Esophagus (tissue), 2 donors: ENCODE results near the gene ADIRF. TPM values are rescaled to one million over a fixed set of nuclear protein-coding genes. Genes with fewer than 3 reads are reported as not detected.
"Not testable (repeated sequence)": the region's sequence is repeated elsewhere in the genome, so short reads cannot be mapped to it uniquely, and the experiment has no call there.

Experiments used
- H3K27ac ChIP-seq, 2 donors: one replicate each; pipeline ENCODE4 v1.5.1; 2013; ENCODE audit warnings: low read depth in 2 of 2, mild to moderate bottlenecking in 2 of 2, inconsistent platforms in 1 of 2, low read length in 1 of 2, moderate library complexity in 1 of 2
- H3K27me3 ChIP-seq, 2 donors: one replicate each; pipeline ENCODE4 v1.6.1; 2013; ENCODE audit warnings: low read length in 2 of 2, control low read depth in 1 of 2, mild to moderate bottlenecking in 1 of 2; ENCODE audit not compliant: insufficient read depth in 2 of 2, control insufficient read depth in 1 of 2
- H3K36me3 ChIP-seq, 2 donors: one replicate each; pipeline ENCODE4 v1.6.1; 2013; ENCODE audit warnings: low read length in 1 of 2; ENCODE audit not compliant: control insufficient read depth in 2 of 2, insufficient read depth in 2 of 2
- H3K4me1 ChIP-seq, 2 donors: one replicate each; pipeline ENCODE4 v1.6.1; 2013; ENCODE audit warnings: low read length in 1 of 2; ENCODE audit not compliant: control insufficient read depth in 2 of 2, insufficient read depth in 2 of 2
- H3K4me3 ChIP-seq, 2 donors: one replicate each; pipeline ENCODE4 v1.5.1; 2013; ENCODE audit warnings: low read length in 2 of 2, mild to moderate bottlenecking in 2 of 2, low read depth in 1 of 2, moderate library complexity in 1 of 2
- H3K9me3 ChIP-seq, 2 donors: one replicate each; pipeline ENCODE4 v1.6.1; 2013; ENCODE audit warnings: mild to moderate bottlenecking in 2 of 2, low read depth in 1 of 2, low read length in 1 of 2, moderate library complexity in 1 of 2; ENCODE audit not compliant: control insufficient read depth in 2 of 2, insufficient read depth in 1 of 2
- WGBS, 2 donors: extraction: QIAGEN DNeasy Blood & Tissue Kit; methylation state at CpG; one replicate each; pipeline ENCODE4 v1.1.7; 2013; 5-methylcytosine and 5-hydroxymethylcytosine counted together
- polyA plus RNA-seq, 2 donors: library from polyadenylated mRNA; stranded (reverse); fragments of 200-250 nt; gene quantifications; one replicate each; pipeline ENCODE4 v1.2.3, GENCODE V29; 2013
- donor health status: healthy with polysubstance abuse.
- donor health status: Bipolar disorder and iron deficiency.

ADIRF gene
- polyA plus RNA-seq, 2 donors: 104 to 437 TPM

GRCh38 chr10:86944907-86945306 lies 23.4 kb upstream of the ADIRF start:
- Histone ChIP-seq H3K4me1 (peaks cover 0 to 11% of the 10 kb centered on the region in 2 donors), H3K27me3 (no peaks in the 10 kb centered on the region), H3K27ac (peak overlapping the region in 1 of 2 donors; percentile 7), H3K4me3 (no peak overlapping the region), H3K9me3 (no peaks in the 10 kb centered on the region), H3K36me3 (no peaks in the 10 kb centered on the region)
- WGBS, 2 donors: 88 to 97% methylated on average over 3 of the region's 3 CpGs

- Histone ChIP-seq H3K4me1 (peaks cover 0 to 11% of the 10 kb centered on the region in 2 donors), H3K9me3 (no peaks in the 10 kb centered on the region), H3K27ac (no peak overlapping the region), H3K4me3 (no peak overlapping the region), H3K27me3 (no peaks in the 10 kb centered on the region), H3K36me3 (no peaks in the 10 kb centered on the region)
- 69 to 73% methylated on average over 18 of the region's 18 CpGs for WGBS, 2 donors
Observed at GRCh38 chr10:86945361-86946212, 22.7 kb upstream of the ADIRF start.

DNA sequence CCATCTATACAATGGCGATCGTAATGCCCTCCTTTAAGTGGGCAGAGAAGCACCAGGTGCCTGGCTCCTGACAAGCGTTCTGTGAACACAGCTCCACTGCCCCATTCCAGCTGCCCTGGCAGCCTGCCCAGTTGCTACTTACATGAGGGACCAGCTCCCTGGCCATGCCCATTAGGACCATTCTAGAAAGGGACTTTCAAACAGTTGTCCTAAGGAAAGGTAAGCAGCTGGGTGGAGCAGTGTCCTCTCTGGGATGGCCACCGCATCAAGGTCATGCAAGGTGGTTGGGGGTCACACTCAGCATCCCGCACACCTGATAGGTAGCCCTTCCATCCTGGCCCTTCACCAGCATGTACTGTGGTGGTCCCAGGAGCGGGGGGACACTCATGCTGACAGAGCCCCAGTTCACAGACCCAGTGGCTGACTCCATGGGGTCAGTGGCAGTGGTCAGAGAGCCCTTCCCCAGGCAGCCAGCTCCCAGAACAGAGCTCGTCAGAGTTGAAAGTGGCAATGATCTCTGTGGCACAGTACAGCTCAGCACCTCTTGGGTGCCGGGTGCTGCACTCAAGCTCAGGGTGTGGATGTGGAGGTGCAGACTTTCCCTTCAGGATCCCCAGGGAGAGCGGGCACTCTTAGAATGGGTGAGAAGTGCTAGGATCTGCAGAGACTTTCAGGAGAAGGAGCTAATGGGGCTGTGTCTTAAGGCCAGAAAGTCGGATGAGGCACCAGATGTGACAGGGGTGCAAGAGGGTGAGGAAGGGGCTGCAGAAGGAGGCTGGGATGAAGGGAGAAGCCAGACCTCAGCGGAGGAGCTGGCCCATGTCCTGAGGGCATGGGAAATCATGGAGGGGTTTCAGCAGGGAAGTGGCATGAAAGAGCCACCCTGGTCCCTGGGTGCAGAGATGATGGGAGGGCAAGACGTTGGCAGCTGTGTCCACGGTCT lies 21.8 kb upstream of the ADIRF start:
- no peaks in the 10 kb centered on the region for H3K27me3 ChIP-seq
- WGBS, 2 donors: 79 to 84% methylated on average over 13 of the region's 13 CpGs
- no peak overlapping the region for H3K4me3 ChIP-seq
- no peaks in the 10 kb centered on the region for H3K36me3 ChIP-seq
- no peaks in the 10 kb centered on the region for H3K9me3 ChIP-seq
- H3K27ac ChIP-seq: no peak overlapping the region
- H3K4me1 ChIP-seq: peaks cover 0 to 11% of the 10 kb centered on the region in 2 donors

DNA sequence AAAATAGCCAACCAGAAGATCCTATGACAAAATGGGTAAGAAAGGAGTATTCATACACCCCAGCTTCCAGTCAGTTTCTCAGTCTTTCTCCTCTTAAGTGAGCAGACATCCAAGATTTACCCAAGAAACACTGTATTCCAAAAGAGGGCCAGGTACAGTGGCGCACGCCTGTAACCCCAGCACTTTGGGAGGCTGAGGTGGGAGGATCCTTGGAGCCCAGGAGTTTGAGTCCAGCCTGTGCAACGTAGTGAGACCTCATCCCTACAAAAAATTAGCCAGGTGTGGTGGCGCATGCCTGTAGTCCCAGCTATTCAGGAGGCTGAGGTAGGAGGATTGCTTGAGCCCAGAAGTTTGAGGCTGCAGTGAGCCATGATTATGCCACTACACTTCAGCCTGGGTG lies 20.5 kb upstream of the ADIRF start:
- not testable (repeated sequence) for H3K27me3 ChIP-seq, H3K9me3 ChIP-seq, H3K4me3 ChIP-seq, H3K27ac ChIP-seq, H3K4me1 ChIP-seq, H3K36me3 ChIP-seq
- 92 to 94% methylated on average over 4 of the region's 4 CpGs for WGBS, 2 donors

- Histone ChIP-seq H3K4me1 (peaks cover 0 to 8% of the 10 kb centered on the region in 2 donors), H3K4me3 (no peak overlapping the region), H3K27ac (no peak overlapping the region), H3K36me3 (no peaks in the 10 kb centered on the region), H3K27me3 (no peaks in the 10 kb centered on the region), H3K9me3 (peaks cover 0 to 3% of the 10 kb centered on the region in 2 donors)
- WGBS, 2 donors: 49 to 63% methylated on average over 1 of the region's 1 CpG
Observed at GRCh38 chr10:86950349-86950748, 17.9 kb upstream of the ADIRF start.

GRCh38 chr10:86951184-86951761 lies 17.0 kb upstream of the ADIRF start:
- peaks cover 0 to 8% of the 10 kb centered on the region in 2 donors for H3K4me1 ChIP-seq
- no peaks in the 10 kb centered on the region for H3K36me3 ChIP-seq
- peaks cover 0 to 3% of the 10 kb centered on the region in 2 donors for H3K9me3 ChIP-seq
- no peaks in the 10 kb centered on the region for H3K27me3 ChIP-seq
- no peak overlapping the region for H3K4me3 ChIP-seq
- H3K27ac ChIP-seq: peak overlapping the region; percentile 36 to 47

DNA sequence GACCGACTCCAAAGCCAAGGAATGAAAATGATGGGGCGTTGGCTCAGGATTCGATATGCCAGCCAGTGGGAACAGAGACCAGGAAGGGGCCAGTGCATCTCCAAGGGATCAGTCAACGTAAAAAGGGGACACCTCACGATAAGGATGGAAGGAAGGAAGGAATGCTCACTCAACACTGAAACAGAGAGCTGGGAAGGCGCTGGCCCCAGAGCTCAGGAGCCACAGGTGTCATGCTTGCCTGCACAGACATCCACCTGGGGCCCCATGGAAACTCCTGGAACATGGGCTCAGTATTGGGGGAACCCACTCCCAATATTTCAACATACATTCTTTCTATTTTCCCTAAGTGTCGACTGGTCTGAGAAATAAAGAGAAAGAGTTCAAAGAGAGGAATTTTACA lies 16.2 kb upstream of the ADIRF start:
- no peaks in the 10 kb centered on the region for H3K27me3 ChIP-seq
- H3K36me3 ChIP-seq: no peaks in the 10 kb centered on the region
- H3K4me3 ChIP-seq: no peak overlapping the region
- H3K9me3 ChIP-seq: peaks cover 0 to 3% of the 10 kb centered on the region in 2 donors
- peak overlapping the region; percentile 43 to 47 for H3K27ac ChIP-seq
- WGBS, 2 donors: 85 to 91% methylated on average over 7 of the region's 7 CpGs
- peaks cover 0 to 8% of the 10 kb centered on the region in 2 donors for H3K4me1 ChIP-seq

DNA sequence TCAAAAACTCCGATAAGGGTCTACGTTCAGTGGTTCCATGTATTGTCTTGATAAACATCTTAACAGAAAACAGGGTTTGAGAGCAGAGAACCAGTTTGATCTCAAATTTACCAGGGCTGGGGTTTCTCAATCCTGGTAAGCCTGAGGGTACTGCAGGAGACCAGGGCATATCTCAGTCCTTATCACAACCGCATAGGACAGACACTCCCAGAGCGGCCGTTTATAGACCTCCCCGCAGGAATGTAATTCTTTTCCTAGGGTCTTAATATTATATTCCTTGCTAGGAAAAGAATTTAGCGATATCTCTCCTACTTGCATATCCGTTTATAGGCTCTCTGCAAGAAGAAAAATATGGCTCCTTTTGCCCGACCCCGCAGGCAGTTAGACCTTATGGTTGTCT lies 15.6 kb upstream of the ADIRF start:
- WGBS, 2 donors: 97% methylated on average over 10 of the region's 10 CpGs

More for the DNA sequence above, 15.6 kb upstream of the ADIRF start:
- H3K36me3 ChIP-seq, H3K27me3 ChIP-seq, H3K4me3 ChIP-seq, H3K27ac ChIP-seq, H3K4me1 ChIP-seq, H3K9me3 ChIP-seq: not testable (repeated sequence)
